ENCODE results near the gene TOR1B. TPM values are rescaled to one million over a fixed set of nuclear protein-coding genes. Genes with fewer than 3 reads are reported as not detected.
"Not testable (repeated sequence)": the region's sequence is repeated elsewhere in the genome, so short reads cannot be mapped to it uniquely, and the experiment has no call there.

Gene TOR1B
- total RNA-seq, 1 donor from 2014 or later: 15.7 TPM

- ATAC-seq (no peak), DNase-seq (ENCODE audit: low spot score) (no peak)
- intact Hi-C loops (cut with DNase I): no loop called here
These were observed 27.6 kb upstream of the TOR1B start for GRCh38 chr9:129775448-129775798.

GRCh38 chr9:129776096-129776495 is 26.9 kb upstream of the TOR1B start:
- intact Hi-C loops (cut with DNase I); ATAC-seq; DNase-seq (ENCODE audit: low spot score): not testable (repeated sequence)

- DNase-seq (ENCODE audit: low spot score) (no peak), ATAC-seq (peak; percentile 27)
- intact Hi-C loops (cut with DNase I): no loop called here
These were observed 26.4 kb upstream of the TOR1B start for GRCh38 chr9:129776566-129776937.

GRCh38 chr9:129776938-129777768 is 25.8 kb upstream of the TOR1B start:
- DNase-seq (ENCODE audit: low spot score) (peak; percentile 98), ATAC-seq (peak; percentile 96)
- intact Hi-C loops (cut with DNase I): no loop called here

- no peak for ATAC-seq
- no peak for DNase-seq (ENCODE audit: low spot score)
- intact Hi-C loops (cut with DNase I): no loop called here
These were observed 25.2 kb upstream of the TOR1B start for GRCh38 chr9:129777769-129778130.

- intact Hi-C loops (cut with DNase I): no loop called here
- no peak for DNase-seq (ENCODE audit: low spot score)
These were observed 24.5 kb upstream of the TOR1B start for GRCh38 chr9:129778469-129778868.

GRCh38 chr9:129779560-129780190 is 23.3 kb upstream of the TOR1B start:
- intact Hi-C loops (cut with DNase I): loop anchor here (5.0 kb wide), 2 partner anchors 37 to 137 kb away; partner anchors contain the start of gene ASB6
- DNase-seq (ENCODE audit: low spot score): no peak
- ATAC-seq: no peak

More at GRCh38 chr9:129778469-129778868, 24.5 kb upstream of the TOR1B start:
- ATAC-seq: no peak

GRCh38 chr9:129781131-129781530 is 21.9 kb upstream of the TOR1B start:
- DNase-seq (ENCODE audit: low spot score) (no peak), ATAC-seq (no peak)
- intact Hi-C loops (cut with DNase I): loop anchor here (5.0 kb wide), 2 partner anchors 39 to 139 kb away; partner anchors contain the start of gene ASB6

GRCh38 chr9:129781981-129782380 is 21.0 kb upstream of the TOR1B start:
- DNase-seq (ENCODE audit: low spot score): no peak
- ATAC-seq: no peak
- intact Hi-C loops (cut with DNase I): loop anchor here (5.0 kb wide), 2 partner anchors 40 to 140 kb away; partner anchors contain the start of gene ASB6

GRCh38 chr9:129783516-129784361 is 19.2 kb upstream of the TOR1B start:
- ATAC-seq: peak; percentile 93
- intact Hi-C loops (cut with DNase I): loop anchor here (5.0 kb wide), 2 partner anchors 41 to 141 kb away; partner anchors contain the start of gene ASB6
- DNase-seq (ENCODE audit: low spot score): peak; percentile 86

- not testable (repeated sequence) for ATAC-seq; DNase-seq (ENCODE audit: low spot score)
- intact Hi-C loops (cut with DNase I): loop anchor here (5.0 kb wide), 2 partner anchors 43 to 143 kb away; partner anchors contain the start of gene ASB6
These were observed 18.0 kb upstream of the TOR1B start for GRCh38 chr9:129784970-129785369.

GRCh38 chr9:129785866-129786265 is 17.1 kb upstream of the TOR1B start:
- intact Hi-C loops (cut with DNase I): no loop called here

GRCh38 chr9:129786481-129786880 is 16.5 kb upstream of the TOR1B start:
- intact Hi-C loops (cut with DNase I): no loop called here
- ATAC-seq: no peak
- no peak for DNase-seq (ENCODE audit: low spot score)

More at GRCh38 chr9:129785866-129786265, 17.1 kb upstream of the TOR1B start:
- DNase-seq (ENCODE audit: low spot score) (no peak), ATAC-seq (no peak)

GRCh38 chr9:129794549-129794948 is 8.4 kb upstream of the TOR1B start:
- ATAC-seq (no peak), DNase-seq (ENCODE audit: low spot score) (no peak)
- intact Hi-C loops (cut with DNase I): no loop called here

GRCh38 chr9:129796029-129796428 is 7.0 kb upstream of the TOR1B start:
- intact Hi-C loops (cut with DNase I); DNase-seq (ENCODE audit: low spot score); ATAC-seq: not testable (repeated sequence)

- DNase-seq (ENCODE audit: low spot score) (no peak), ATAC-seq (no peak)
- intact Hi-C loops (cut with DNase I): no loop called here
These were observed 4.0 kb upstream of the TOR1B start for GRCh38 chr9:129798973-129799372.

GRCh38 chr9:129801504-129801903 is 1.5 kb upstream of the TOR1B start:
- DNase-seq (ENCODE audit: low spot score) (no peak), ATAC-seq (no peak)
- intact Hi-C loops (cut with DNase I): no loop called here

- ATAC-seq: no peak
- no peak for DNase-seq (ENCODE audit: low spot score)
- intact Hi-C loops (cut with DNase I): no loop called here
These were observed 684 bp downstream of the TOR1B start for GRCh38 chr9:129803676-129804060.

- DNase-seq (ENCODE audit: low spot score): no peak
- no peak for ATAC-seq
- intact Hi-C loops (cut with DNase I): no loop called here
These were observed 3.1 kb downstream of the TOR1B start for GRCh38 chr9:129806061-129806460.
